NK-92 (cell line): ENCODE measurements around the gene GUCY1A1.

Experiments used
- DNase-seq: peaks from one replicate; lab custom pipeline; 2025; ENCODE audit not compliant: unreplicated experiment; lab: John Stamatoyannopoulos, UW

Gene GUCY1A1

DNA sequence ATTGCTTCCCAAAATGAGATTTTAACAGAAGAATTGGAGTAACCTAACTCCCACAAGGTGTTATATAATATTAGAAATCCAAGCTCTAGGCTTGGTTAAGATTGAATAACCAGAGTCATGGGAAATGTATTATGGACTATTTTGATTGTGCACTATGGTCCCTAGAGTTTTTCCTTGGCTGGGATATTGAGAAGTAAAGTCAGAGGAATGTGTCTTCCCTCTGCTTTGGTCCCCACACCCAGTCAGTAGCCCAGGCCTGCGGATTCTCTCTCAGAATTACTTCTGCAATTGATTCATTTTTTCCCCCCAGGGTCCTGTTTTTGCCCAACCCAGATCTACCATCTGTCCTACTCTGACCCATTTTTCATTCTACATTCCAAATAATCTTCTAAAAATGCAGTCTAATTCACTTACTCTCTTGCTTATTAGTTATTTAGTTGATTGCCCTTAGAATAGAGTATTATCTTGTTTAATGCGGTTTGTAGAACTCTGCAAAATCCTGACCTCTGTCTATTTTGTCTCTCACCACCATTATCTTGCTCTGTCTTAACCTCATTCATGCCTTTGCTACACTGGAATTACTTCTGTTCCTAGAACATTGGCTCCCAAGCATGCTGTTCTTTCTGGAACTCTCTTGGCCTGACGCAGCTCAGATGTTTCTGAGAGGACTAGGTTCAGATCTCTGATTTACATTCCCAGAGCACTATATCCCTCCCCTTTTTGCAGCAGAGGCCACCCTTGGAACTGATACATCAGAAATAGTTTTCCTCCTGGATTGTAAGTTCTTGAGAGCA is 23.6 kb downstream of the GUCY1A1 start:
- no peak for DNase-seq

DNA sequence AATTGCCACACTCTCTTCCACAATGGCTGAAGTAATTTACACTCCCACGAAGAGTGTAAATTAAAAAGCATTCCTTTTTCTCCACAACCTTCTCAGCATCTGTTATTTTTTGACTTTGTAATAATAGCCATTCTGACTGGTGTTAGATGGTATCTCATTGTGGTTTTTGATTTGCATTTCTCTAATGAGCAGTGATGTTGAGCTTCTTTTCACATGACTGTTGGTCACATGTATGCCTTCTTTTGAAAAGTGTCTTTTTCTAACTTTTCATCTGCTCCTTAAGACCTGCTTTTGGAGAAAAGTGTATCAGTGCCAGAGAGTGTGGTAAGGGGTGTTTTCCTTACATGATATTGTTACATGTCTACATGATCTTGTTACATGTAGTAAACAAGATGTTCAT is 25.7 kb downstream of the GUCY1A1 start:
- DNase-seq, result no peak

DNA sequence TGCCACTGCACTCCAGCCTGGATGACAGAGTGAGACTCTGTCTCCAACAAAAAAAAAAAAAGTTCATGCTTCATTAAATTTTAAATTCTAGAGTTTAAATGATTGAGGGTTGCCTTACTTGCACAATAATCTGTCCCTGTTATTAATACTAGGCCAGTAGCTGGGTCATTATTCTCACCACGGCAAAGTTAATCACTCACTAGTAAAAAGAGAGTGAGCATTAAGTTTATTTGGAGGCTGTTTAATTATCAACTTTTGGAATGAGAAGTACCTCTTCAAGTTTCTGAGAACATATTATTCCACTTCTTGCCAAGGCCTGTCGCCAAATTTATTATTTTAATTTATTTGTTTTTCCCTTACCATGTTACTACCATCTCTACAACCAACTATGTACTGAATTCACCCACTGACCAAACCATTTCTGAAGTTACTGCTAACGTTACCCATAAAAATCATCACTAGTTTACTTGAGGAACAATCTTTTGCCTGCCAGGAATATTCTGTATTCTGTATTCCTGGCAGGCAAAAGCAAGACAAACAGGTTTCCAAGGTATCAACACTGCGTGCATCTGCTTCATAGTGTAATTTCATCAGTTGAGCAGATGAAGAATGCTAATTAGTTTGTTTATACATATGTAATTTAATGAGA is 26.5 kb downstream of the GUCY1A1 start:
- no peak for DNase-seq

DNA sequence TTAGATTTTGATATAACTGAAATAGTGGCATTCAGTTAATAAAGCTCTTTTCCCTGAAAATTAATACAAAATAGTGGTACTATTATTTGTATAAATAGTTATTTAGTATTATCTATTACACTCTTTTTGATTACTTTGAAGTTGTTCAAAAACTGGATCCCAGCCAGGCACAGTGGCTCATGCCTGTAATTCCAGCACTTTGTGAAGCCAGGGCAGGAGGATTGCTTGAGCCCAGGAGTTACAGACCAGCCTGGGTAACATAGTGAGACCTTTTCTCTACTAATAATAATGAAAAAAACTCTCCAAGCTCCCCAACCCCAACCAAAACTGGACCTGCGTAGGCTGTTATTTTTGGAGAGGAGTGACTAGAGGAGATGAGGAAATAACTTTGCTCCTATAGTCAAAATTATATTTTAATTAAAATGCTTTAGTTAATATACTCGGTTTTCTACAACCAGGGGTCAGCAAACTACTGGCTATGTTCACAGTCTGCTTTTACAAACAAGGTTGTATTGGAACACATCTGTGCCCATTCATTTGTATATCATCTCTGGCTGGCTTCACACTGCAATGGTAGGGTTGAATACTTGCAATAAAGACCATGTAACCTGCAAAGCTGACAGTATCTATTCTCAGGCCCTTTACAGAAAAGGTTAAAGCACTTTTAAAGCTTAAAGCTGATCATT is 27.6 kb downstream of the GUCY1A1 start:
- DNase-seq, result no peak

DNA sequence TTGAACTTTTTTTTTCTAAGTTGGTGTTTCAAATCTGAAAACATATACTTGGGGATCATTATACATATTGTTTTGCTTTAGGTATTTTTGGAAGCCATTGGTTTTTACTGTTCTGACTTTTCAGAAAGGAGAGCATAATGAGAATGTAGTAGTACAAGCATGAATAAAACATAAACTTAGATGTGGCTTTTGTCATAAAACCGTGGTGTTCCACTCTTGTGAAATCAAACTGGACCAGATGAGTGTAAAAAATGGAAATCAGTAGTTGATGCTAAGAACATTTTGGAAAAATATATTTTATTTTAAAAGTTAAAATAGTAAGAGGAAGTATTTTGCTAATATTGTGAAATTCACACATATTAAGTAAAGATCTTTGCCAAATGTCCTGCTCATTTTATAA is 29.6 kb downstream of the GUCY1A1 start:
- DNase-seq, result no peak

DNA sequence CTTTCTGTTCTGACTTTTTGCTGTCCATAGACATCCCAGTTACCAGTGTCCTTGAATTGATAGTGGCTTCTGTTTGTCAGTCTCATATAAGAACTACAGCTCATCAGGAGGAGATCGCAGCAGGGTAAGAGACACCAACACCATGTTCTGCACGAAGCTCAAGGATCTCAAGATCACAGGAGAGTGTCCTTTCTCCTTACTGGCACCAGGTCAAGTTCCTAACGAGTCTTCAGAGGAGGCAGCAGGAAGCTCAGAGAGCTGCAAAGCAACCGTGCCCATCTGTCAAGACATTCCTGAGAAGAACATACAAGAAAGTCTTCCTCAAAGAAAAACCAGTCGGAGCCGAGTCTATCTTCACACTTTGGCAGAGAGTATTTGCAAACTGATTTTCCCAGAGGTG is 30.1 kb downstream of the GUCY1A1 start:
- no peak for DNase-seq

DNA sequence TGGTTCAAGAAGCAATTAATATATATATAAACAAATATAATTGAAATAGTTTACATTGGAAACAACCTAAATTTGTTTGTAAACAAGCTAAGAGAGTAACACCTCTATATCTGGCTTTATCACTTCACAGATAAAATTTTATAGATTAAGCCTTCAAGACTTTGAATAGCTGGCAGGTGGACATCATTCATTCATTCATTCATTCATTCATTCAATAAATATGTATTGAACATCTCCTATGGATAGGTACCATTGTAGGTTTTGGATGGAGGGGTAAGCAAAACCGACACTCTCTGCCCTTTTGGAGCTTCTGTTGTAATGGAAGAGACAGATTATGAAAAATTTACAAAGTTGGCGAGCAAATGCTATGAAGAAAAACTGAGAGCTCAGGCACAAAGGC is 35.2 kb downstream of the GUCY1A1 start:
- DNase-seq, result no peak

DNA sequence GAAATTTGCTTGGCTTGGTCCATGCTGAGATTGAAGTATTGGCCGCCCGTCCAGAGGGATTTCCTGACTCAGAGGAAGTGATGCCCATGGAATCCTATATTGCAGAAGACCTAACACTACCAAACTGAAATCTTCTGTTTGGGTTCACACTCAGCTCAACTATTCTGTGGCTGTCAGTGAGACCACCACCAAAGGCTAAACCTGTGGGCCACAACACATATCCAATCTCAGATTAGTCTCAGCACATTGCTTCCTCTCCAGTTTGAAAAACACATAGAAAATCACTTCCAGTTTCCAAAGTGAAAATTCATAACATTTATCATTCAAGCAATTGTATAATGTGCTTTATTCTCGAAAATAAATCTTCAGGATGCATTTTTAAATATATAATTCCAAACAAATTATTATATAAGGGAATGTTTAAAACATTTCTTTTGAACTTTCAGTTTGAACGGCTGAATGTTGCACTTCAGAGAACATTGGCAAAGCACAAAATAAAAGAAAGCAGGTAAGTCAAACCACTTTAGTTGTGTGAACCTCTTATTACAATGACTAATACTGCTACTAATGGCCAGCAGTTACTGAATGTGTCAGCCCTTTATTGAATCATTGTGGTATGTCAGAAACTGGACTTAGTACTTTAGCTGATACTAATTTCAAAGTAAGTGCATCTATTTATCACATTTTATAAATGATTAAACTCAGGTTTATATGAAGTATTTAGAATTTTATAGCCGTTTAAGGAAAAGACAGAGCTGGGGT is 37.0 kb downstream of the GUCY1A1 start:
- DNase-seq, result no peak

DNA sequence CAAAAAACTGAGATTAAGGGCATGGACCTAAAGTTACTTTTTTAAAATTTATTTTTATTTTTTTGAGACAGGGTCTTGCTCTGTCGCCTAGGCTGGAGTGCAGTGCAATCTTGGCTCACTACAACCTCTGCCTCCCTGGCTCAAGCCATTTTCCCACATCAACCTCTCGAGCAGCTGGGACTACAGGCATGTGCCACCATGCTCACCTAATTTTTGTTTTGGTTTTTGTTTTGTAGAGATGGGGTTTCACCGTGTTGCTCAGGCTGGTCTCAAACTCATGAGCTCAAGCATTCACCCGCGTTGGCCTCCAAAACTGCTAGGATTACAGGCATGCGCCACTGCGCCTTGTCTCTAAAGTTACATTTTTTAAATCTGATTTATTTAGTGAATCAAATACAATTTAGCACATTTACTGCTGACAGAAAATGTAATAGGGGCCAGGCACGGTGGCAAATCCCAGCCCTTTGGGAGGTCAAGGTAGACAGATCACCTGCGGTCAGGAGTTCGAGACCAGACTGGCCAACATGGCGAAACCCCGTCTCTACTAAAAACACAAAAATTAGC is 38.3 kb downstream of the GUCY1A1 start:
- DNase-seq, result no peak

DNA sequence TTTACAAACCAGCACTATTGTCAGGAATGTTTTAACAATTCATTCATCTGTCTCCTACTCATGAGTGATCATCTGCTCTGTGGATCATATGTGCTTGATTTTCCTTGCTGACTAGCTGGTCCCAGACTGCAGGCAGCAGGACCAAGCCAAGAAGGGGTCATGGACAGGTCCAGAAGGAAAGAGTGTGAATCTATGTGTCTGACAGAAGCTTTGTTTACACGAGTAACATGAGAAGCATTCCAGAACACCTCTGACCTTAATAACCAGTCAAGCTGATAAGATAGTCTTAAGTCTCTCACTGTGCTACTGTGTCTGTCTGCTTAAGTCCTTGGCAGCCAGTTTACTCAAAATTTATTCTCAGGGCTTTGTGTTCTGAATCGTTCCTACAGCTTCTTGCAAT is 39.0 kb downstream of the GUCY1A1 start:
- DNase-seq, result no peak

DNA sequence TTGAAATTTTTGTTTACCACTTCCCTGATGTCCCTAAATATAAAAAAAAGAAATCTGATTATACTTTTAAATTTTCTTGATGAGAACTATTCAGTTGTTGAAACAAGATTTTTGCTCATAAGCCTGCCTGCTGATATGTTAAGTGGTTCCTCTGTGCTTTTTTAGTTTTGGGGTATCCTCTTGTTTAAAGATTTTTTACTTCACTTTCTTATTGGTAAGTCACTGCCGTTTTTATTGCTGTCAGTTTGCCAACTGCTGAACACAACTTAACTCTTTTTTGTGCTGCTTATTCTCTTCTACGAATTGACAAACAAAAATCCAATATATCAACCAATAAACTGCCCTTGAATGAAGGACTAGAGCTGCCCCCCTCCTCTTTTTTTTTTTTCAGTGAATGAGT is 39.5 kb downstream of the GUCY1A1 start:
- DNase-seq, result no peak

DNA sequence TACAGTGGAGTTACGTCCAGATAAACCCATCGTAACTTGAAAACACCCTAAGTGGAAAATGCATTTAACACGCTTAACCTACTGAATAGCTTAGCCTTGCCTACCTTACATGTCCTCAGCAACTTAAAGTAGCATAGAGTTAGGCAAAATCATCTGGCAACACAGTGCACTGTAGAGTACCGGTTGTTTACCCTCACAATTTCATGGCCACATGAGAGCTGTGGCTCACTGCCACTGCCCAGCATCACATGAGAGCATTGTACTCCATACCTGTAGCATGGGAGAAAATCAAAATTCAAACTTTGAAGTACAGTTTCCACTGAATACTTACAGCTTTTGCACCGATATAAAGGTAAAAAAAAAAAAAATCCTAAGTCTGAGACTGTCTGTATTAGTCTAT is 40.6 kb downstream of the GUCY1A1 start:
- DNase-seq, result no peak

DNA sequence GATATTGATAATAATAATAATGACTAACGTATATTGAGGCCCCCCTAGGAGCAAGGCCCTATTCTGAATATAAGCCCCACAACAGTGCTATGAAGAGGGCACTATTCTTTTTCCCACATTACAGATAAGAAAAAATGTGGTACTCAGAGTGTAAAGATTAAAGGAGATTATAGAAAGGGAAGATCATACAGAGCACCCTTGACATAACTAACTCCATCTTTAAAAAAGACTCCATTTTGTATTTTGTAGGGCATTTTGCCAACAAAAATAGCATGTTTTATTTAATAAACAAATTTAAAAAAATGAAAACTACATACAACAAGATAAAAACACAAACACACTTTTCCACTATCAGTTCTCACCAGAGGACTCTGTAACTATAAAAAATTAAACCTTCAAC is 42.1 kb downstream of the GUCY1A1 start:
- DNase-seq, result no peak

DNA sequence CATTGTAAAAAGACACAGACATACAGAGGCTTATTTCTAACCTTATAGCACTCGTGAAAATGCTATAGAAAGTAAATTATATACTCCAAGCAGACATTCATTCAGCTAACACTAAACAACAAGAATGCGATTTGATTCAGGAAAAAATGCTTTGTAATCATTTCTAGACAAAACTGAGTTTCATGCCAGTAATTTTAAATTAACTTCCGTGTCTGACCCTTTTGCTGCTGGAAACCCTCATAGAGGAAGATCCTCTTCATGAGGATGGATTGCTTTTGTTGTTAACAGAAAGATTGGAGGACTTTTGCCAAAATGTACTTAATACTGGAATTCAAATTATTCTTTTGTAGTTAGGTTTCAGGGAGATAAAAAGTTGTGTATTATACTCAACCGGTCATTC is 43.3 kb downstream of the GUCY1A1 start:
- DNase-seq, result no peak

DNA sequence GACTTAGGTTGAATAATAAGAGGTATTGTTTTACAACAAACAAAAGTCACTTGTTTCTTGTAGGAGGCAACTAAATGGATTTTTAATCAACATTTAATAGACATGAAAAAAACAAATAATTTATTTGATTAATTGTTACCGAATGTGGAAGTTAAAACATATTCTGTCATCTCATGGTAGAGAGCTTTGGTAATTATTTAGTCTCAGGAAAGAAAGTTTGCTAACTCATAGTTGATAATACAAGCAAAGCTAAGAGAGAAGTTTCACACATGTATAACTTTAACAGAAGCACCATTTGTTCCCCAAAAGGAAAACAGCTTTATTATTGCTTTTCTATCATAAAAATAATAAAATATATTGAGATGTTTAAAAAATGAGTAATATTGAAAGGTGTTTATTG is 44.9 kb downstream of the GUCY1A1 start:
- no peak for DNase-seq

DNA sequence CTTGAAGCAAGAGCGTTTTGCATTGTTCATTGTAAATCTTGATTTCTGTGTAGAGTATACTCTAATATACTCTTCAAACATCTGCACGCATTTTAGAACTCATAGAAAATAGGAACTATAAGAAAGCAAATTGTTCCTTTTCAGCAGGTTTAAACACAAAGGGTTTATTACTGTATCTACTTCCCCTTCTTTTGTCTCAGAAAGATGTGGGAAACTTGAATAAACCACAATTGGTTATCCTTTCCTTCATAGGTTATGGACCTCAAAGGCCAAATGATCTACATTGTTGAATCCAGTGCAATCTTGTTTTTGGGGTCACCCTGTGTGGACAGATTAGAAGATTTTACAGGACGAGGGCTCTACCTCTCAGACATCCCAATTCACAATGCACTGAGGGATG is 46.2 kb downstream of the GUCY1A1 start:
- no peak for DNase-seq

DNA sequence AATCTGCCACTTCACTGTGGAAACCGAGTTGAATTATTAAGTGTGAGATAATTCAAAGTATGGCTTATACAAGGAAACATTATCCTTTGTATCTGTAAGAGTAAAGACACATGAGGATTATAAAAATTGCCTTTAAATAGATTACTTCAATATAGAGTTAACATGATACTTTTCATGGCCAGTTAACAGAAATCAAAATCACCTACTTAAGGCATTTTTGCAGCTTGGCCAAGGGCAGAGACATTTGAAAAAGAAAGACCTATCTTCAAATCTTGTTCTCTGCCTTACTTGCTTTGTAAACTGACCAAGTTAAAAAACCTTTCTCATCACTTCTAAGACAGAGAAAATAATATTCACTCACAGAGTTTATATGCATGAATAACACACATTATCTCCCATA is 47.3 kb downstream of the GUCY1A1 start:
- no peak for DNase-seq

DNA sequence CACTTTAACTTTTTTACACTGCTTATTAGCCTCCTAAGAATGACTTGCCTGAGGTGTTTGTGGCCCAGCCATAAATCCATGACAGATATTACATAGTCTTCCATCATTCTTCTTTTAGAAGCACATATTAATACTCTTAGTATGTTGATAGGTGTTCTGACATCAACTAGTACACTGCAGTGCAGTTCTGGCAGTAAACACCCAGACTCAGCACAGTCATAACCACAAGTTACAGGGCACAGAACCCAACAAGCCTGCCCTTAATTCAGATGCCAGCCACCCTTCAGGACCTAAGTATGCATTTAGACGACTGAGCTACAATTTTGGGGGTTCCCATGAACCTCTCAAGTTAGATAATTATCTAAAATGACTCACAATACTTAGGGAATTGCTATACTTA is 55.7 kb downstream of the GUCY1A1 start:
- DNase-seq, result no peak

DNA sequence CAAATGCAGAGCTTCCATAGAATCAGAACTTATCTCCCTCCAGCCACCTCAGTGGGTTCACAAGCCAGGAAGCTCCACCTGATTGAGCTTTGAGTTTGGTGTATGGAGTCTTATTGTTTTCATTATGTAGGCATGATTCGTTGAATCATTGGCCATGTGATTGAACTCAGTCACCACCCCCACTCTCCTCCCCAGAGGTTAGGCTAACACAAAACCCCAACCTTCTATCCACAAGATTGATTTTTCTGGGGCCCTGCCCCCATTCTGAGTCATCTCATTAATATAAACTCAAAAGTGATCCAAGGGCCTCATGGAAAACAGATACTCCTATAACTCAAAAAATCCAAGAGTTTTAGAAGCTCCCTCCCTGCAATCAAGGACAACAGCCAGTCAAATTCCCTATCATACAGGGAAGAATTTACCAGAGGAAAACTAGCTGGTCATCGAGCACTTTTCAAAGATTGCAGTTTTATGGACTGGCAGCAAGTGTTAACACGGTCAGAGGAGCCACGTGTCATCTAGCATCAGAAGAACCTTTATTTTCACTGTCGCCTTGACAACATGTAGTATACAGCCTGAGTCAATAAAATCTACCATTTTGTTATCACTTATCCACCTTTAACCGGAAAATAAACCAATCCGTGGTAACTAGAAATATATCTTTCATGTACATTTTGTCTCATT is 56.3 kb downstream of the GUCY1A1 start:
- DNase-seq, result no peak

DNA sequence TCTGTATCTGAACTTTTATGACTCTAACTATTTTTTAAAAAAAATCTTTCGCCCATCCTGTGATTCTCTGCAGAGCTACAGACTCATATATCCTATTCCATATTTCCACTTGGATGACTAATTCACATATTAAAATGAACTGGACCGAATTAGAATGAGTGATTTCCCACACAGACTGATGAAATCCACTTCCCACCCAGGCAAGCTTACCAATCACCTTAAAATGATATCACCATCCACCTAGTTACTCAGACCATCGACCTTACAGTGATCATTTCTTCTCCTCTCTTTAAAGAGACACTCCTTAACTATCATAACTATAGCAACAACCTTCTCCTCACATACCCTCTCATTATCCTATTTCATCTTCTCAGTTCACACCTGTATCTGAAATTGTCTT is 58.1 kb downstream of the GUCY1A1 start:
- no peak for DNase-seq

DNA sequence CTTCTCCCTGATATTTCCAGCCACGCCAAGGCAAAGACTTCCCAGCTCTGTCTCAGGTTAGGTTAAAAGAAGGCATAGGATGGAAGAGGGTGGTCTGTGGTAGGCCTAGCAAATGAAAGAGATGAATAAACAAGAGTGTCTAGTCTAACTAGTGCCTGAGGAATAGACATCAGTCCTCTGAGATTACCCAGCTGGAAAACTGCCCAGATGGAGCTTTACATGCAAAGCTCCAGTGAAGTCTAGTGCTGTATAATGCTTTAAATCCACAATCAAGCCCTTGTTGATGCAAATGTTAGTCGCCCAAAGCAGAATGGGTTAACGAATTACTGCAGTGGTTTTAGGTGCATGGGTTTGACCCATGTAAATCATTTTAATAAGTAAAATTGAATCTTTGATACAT is 67.4 kb downstream of the GUCY1A1 start:
- DNase-seq, result no peak
